SU-DHL-6 (cell line): ENCODE data around the gene CLCN7.

Experiments used
- CTCF ChIP-seq: fragments of 200-600 bp; sonication (generic); IDR thresholded peaks from one replicate; pipeline ENCODE4 v1.5.1; 2017; ENCODE audit warnings: antibody characterized with exemption, mild to moderate bottlenecking, low read length, moderate library complexity; ENCODE audit not compliant: insufficient read depth, poor library complexity, severe bottlenecking
- EZH2phosphoT487 ChIP-seq: fragments of 200-600 bp; sonication (generic), shearing (Covaris generic); conservative IDR thresholded peaks from 2 replicates; pipeline ENCODE4 v1.6.1; 2018; ENCODE audit warnings: mild to moderate bottlenecking, antibody characterized with exemption, low read length, moderate library complexity, mixed read lengths

GRCh38 chr16:1451702-1452392 lies 23.0 kb downstream of the CLCN7 start:
- TF ChIP-seq CTCF, result no peak
- no peak for TF ChIP-seq EZH2phosphoT487
